Endothelial cell of umbilical vein (primary cell): Measurements from ENCODE around the gene PLCB4. TPM values are rescaled to one million over a fixed set of nuclear protein-coding genes. Genes with fewer than 3 reads are reported as not detected.

Source experiments
- BruUV-seq: library from RNA; stranded (reverse); fragments of 400-500 nt; replicated peaks from 2 replicates; lab custom pipeline; 2021; lab: Mats Ljungman, UMichigan
- CTCF ChIA-PET: fragments of 300-600, 350-600 bp; sonication (Branson Sonifier 250); formaldehyde crosslinking; loops from one replicate; lab custom pipeline; 2021; ENCODE audit warnings: antibody characterized with exemption, inconsistent platforms; lab: Charles Lee
- POLR2A ChIA-PET: fragments of 300-600, 350-600 bp; sonication (Branson Sonifier 250); formaldehyde crosslinking; loops from one replicate; lab custom pipeline; 2021; ENCODE audit warnings: antibody characterized with exemption, inconsistent platforms; lab: Charles Lee
- DNase-seq: peaks from one replicate; pipeline ENCODE4 v3.0.0-alpha.2; 2011; ENCODE audit warnings: low read depth, low spot score
- FAIRE-seq: peaks from 2 replicates; lab custom pipeline; 2011; peaks lifted over from hg19 to GRCh38; lab: Jason Lieb, UNC
- H2AFZ ChIP-seq: 2 replicates; pipeline ENCODE4 v1.6.0; 2012; ENCODE audit warnings: low read depth, low read length, control low read depth, inconsistent platforms
- H3K27ac ChIP-seq: 2 replicates; pipeline ENCODE4 v1.5.1; 2011; ENCODE audit warnings: low read depth, mild to moderate bottlenecking, control low read depth, low read length, moderate library complexity; ENCODE audit not compliant: insufficient read depth
- H3K27me3 ChIP-seq, 2 experiments: 2 replicates each; pipeline versions ENCODE4 v1.6.0 to v1.6.1; 2011; ENCODE audit warnings: low read length in 2 of 2, mixed read lengths in 1 of 2; ENCODE audit not compliant: control insufficient read depth in 2 of 2, insufficient read depth in 2 of 2
- H3K36me3 ChIP-seq, 2 experiments: 2 replicates in 1 of 2; 3 replicates in 1 of 2; pipeline ENCODE4 v1.5.1; 2011; ENCODE audit warnings: low read length in 2 of 2, mild to moderate bottlenecking in 1 of 2, moderate library complexity in 1 of 2; ENCODE audit not compliant: control insufficient read depth in 2 of 2, insufficient read depth in 2 of 2; ENCODE audit errors: extremely low read depth in 1 of 2
- H3K4me1 ChIP-seq: 3 replicates; pipeline ENCODE4 v1.5.1; 2011; ENCODE audit warnings: mild to moderate bottlenecking, low read length; ENCODE audit not compliant: control insufficient read depth, insufficient read depth; ENCODE audit errors: extremely low read depth
- H3K4me2 ChIP-seq: 2 replicates; pipeline ENCODE4 v1.6.1; 2011; ENCODE audit warnings: low read length, control low read depth, mixed read lengths; ENCODE audit not compliant: insufficient read depth
- H3K4me3 ChIP-seq, 3 experiments: fragments of 200-600 bp in 1 of 3; sonication (generic), shearing (Covaris generic) in 1 of 3; replicated peaks in 1 of 3; 2 replicates each; pipeline ENCODE4 v1.5.1; 2011 to 2016; ENCODE audit warnings: control low read depth in 3 of 3, low read length in 3 of 3, mild to moderate bottlenecking in 2 of 3, inconsistent platforms in 1 of 3, low read depth in 1 of 3, moderate library complexity in 1 of 3; ENCODE audit not compliant: insufficient read depth in 1 of 3
- H3K79me2 ChIP-seq: 2 replicates; pipeline ENCODE4 v1.6.0; 2012; ENCODE audit warnings: low read length, inconsistent platforms; ENCODE audit not compliant: control insufficient read depth, insufficient read depth
- H3K9ac ChIP-seq: replicated peaks from 2 replicates; pipeline ENCODE3; 2011; ENCODE audit warnings: low read length, control low read depth; ENCODE audit not compliant: insufficient read depth; ENCODE audit errors: extremely low read depth
- H3K9me1 ChIP-seq: replicated peaks from 3 replicates; pipeline ENCODE4 v1.6.0; 2011; ENCODE audit warnings: mild to moderate bottlenecking, low read length; ENCODE audit not compliant: control insufficient read depth, insufficient read depth; ENCODE audit errors: extremely low read depth
- H3K9me3 ChIP-seq: replicated peaks from 2 replicates; pipeline ENCODE4 v1.5.1; 2012; ENCODE audit warnings: low read length, inconsistent platforms; ENCODE audit not compliant: control insufficient read depth, insufficient read depth
- H4K20me1 ChIP-seq: replicated peaks from 2 replicates; pipeline ENCODE3; 2011; ENCODE audit warnings: mild to moderate bottlenecking, low read length; ENCODE audit not compliant: control insufficient read depth, insufficient read depth; ENCODE audit errors: extremely low read depth
- CTCF ChIP-seq, 2 donors: IDR thresholded peaks; 1 replicate in 1 of 2; 2 replicates in 1 of 2; pipeline ENCODE4 v1.5.1; 2011; ENCODE audit warnings: low read length in 2 of 2, mild to moderate bottlenecking in 2 of 2, moderate library complexity in 2 of 2, control low read depth in 1 of 2, inconsistent platforms in 1 of 2, low read depth in 1 of 2; ENCODE audit not compliant: insufficient read depth in 1 of 2; ENCODE audit errors: extremely low read depth in 1 of 2
- EZH2 ChIP-seq: IDR thresholded peaks from 2 replicates; pipeline ENCODE4 v1.6.1; 2012; ENCODE audit warnings: borderline replicate concordance, low read depth, mild to moderate bottlenecking, moderate library complexity, low read length, inconsistent platforms; ENCODE audit not compliant: severe bottlenecking
- FOS ChIP-seq: IDR thresholded peaks from 2 replicates; pipeline ENCODE4 v1.6.1; 2011; ENCODE audit warnings: mild to moderate bottlenecking, low read length, moderate library complexity, borderline replicate concordance; ENCODE audit not compliant: insufficient read depth
- GATA2 ChIP-seq: IDR thresholded peaks from 2 replicates; pipeline ENCODE4 v1.7.0; 2011; ENCODE audit warnings: low read depth, mild to moderate bottlenecking, moderate library complexity, mixed read lengths, low read length; ENCODE audit not compliant: insufficient read length, insufficient read depth
- MYC ChIP-seq: IDR thresholded peaks from one replicate; pipeline ENCODE4 v1.6.1; 2011; ENCODE audit warnings: mild to moderate bottlenecking, low read depth, low read length
- dilution Hi-C: fragments of 300-500 bp; cut with MboI; formaldehyde crosslinking; loops from one replicate; pipeline ENCODE4 v1.15.0; 2019; ENCODE audit warnings: low sequenced_read_pairs; ENCODE audit not compliant: extremely low pct_ligation_motif_present
- intact Hi-C: fragments of 100-400 bp; cut with micrococcal nuclease; formaldehyde crosslinking; loops from one replicate; pipeline ENCODE4 v1.10.0; 2022
- polyA plus RNA-seq, 4 experiments: library from polyadenylated mRNA; depleted of rRNA in 3 of 4; stranded (reverse) in 3 of 4; unstranded in 1 of 4; fragments of >200 nt; gene quantifications; 2 replicates each; pipeline versions ENCODE4 v1.2.1 to v1.2.3, GENCODE V29; 2011 to 2012; ENCODE audit warnings: missing spikeins in 1 of 4
- total RNA-seq: library from RNA; stranded (reverse); gene quantifications from 2 replicates; pipeline ENCODE4 v1.2.3, GENCODE V29; 2021

PLCB4 gene
- total and polyA plus RNA-seq, 2 donors (not counting 3 experiments of a cell fraction or from before 2014, with no cell fraction given) = 0.37 to 1.7 TPM

DNA sequence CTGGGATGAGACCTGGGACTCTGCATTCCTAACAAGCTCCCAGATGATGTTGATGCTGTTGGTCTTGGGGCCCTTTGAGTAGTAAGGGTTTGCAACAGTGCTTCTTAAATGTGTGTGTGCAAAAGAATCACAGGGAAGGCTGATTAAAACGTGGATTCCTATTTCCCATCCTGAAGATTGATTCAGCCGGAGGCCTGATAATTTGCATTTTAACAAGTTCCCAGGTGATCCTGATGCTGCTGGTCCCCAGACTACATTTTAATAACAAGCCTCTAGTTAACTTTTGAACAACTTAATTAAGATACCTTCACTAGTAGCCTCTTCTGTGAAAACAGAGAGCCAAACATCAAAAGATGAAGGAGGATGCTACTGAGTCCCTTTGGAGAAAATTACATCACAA is 289.1 kb downstream of the PLCB4 start:
- dilution Hi-C loops = no loop called here
- ChIA-PET CTCF (interaction anchor here (0.6 to 2.8 kb wide), 4 partner anchors 52 to 570 kb away, joined by 3 to 45 read pairs (median 11); no protein-coding TSS in a partner anchor), POLR2A (no interaction called here)
- H3K4me3 ChIP-seq = no peak overlapping the region
- no peak for TF ChIP-seq GATA2
- no peak for TF ChIP-seq EZH2
- TF ChIP-seq FOS = no peak
- TF ChIP-seq CTCF (IDR thresholded peaks at IDR 0.05; ENCODE audit: extremely low read depth in 1 of 2, insufficient read depth in 1 of 2, low read depth in 1 of 2, low read length in 2 of 2) = no peak
- TF ChIP-seq MYC = no peak
- DNase-seq = no peak
- H3K4me2 ChIP-seq = no peak overlapping the region
- intact Hi-C loops = loop anchor here (2.0 kb wide), 2 partner anchors 291 to 607 kb away; no protein-coding TSS in a partner anchor
- no peak overlapping the region for H3K27ac ChIP-seq
- H3K9me1 ChIP-seq = no peaks in the 10 kb centered on the region
- no TSS peak for BruUV-seq
- no peak overlapping the region for H2AFZ ChIP-seq
- no peak overlapping the region for H3K9ac ChIP-seq
- no peaks in the 10 kb centered on the region for H4K20me1 ChIP-seq
- H3K36me3 ChIP-seq = no peaks in the 10 kb centered on the region
- H3K4me1 ChIP-seq = no peaks in the 10 kb centered on the region
- no peaks in the 10 kb centered on the region for H3K27me3 ChIP-seq
- no peak for FAIRE-seq
- H3K9me3 ChIP-seq = no peaks in the 10 kb centered on the region
- H3K79me2 ChIP-seq = no peaks in the 10 kb centered on the region
